ENCODE data around the gene SFTPD.
"Not testable (repeated sequence)": the region's sequence is repeated elsewhere in the genome, so short reads cannot be mapped to it uniquely, and the experiment has no call there.

SFTPD gene

GRCh38 chr10:79923669-79924068 lies 25.2 kb downstream of the SFTPD start:
- DNase-seq, result no peak

GRCh38 chr10:79923145-79923544 lies 25.8 kb downstream of the SFTPD start:
- DNase-seq, result no peak

- not testable (repeated sequence) for DNase-seq
Measured at GRCh38 chr10:79922011-79922412, 26.9 kb downstream of the SFTPD start.

GRCh38 chr10:79915838-79916237 lies 33.1 kb downstream of the SFTPD start:
- not testable (repeated sequence) for DNase-seq

GRCh38 chr10:79914512-79914911 lies 34.4 kb downstream of the SFTPD start:
- peak; percentile 24 to 26 for DNase-seq

- no peak for DNase-seq
Measured at GRCh38 chr10:79910836-79911235, 38.1 kb downstream of the SFTPD start.

- no peak for DNase-seq
Measured at GRCh38 chr10:79910344-79910743, 38.6 kb downstream of the SFTPD start.

GRCh38 chr10:79905322-79906314 lies 43.3 kb downstream of the SFTPD start:
- DNase-seq, result no peak

- DNase-seq, result no peak
Measured at GRCh38 chr10:79904671-79905321, 44.1 kb downstream of the SFTPD start.

- DNase-seq, result not testable (repeated sequence)
Measured at GRCh38 chr10:79901571-79901970, 47.3 kb downstream of the SFTPD start.

- no peak for DNase-seq
Measured at GRCh38 chr10:79898597-79899325, 50.1 kb downstream of the SFTPD start.

- not testable (repeated sequence) for DNase-seq
Measured at GRCh38 chr10:79892896-79893295, 56.0 kb downstream of the SFTPD start.

- DNase-seq, result no peak
Measured at GRCh38 chr10:79890469-79890868, 58.4 kb downstream of the SFTPD start.

- not testable (repeated sequence) for DNase-seq
Measured at GRCh38 chr10:79888984-79889383, 59.9 kb downstream of the SFTPD start.

Measured in AML-193 (cell line).